Epithelial cell of esophagus (primary cell): ENCODE results near the gene ATP1B3.
A peak's percentile ranks its signal among the peaks of the same experiment; 100 is the strongest.
"Not testable (repeated sequence)": the region's sequence is repeated elsewhere in the genome, so short reads cannot be mapped to it uniquely, and the experiment has no call there.

Experiments used
- DNase-seq: peaks from one replicate; pipeline ENCODE4 v3.0.0; 2010; ENCODE audit warnings: low read depth
- H3K4me3 ChIP-seq: 2 replicates; pipeline ENCODE4 v1.5.1; 2011; ENCODE audit warnings: mild to moderate bottlenecking, low read length, control low read depth
- CTCF ChIP-seq: IDR thresholded peaks from 2 replicates; pipeline ENCODE4 v1.5.1; 2011; ENCODE audit warnings: low read depth, mild to moderate bottlenecking, low read length, control low read depth, inconsistent platforms; ENCODE audit not compliant: insufficient read depth; ENCODE audit errors: missing control alignments

The ATP1B3 gene

DNA sequence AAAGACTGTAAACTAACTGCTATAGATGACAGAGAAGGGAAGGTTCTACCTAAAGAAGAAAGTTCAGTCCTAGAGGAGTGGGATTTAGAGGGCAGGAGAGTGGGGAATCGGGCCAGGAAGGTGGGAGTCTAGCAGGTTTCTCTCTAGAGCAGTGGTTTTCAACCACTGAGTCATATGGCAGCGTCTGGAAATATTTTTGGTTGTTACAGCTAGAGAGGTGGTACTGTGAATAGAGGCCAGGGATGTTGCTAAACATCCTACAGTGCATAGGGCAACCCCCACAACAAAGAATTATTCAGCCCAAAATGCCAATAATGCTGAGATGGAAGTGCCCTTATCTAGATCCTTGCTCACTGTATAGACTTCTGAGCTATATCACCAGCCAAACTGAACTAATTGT lies 28.7 kb downstream of the ATP1B3 start:
- no peak for DNase-seq
- no peak overlapping the region for H3K4me3 ChIP-seq
- no peak for TF ChIP-seq CTCF

DNA sequence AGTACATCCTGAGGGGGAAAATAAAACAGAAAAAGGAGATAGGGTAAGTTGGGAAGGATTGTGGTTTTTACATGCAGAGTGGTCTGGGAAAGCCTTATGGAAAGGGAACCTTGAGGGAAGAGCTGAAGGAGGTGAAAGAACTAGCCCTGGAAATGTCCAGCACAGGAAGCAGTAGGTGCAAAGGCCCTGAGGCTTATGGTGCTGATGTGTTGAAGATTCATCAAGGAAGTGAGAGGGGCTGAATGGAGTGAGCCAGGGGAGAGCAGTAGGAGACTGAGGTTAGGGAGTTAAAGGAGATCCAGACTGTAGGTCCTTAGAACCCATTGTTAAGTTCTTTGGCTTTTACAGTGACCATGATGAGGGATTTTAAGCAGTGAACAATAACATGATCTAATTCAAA lies 33.0 kb downstream of the ATP1B3 start:
- no peak for DNase-seq
- H3K4me3 ChIP-seq = no peak overlapping the region
- no peak for TF ChIP-seq CTCF

DNA sequence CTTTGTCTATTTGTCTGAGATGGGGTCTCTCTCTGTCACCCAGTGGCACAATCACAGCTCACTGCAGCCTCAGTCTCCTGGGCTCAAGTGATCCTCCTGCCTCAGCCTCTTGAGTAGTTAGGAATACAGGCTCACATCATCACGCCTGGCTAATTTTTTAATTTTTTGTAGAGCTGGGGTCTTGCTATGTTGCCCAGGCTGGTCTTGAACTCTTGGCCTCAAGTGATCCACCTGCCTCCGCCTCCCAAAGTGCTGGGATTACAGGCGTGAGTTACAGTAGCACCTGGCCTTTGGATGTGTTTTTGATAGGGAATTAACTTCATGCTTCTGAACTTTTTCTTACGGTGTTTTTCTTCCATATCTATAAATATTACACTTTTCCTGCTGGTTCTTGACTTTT lies 33.5 kb downstream of the ATP1B3 start:
- not testable (repeated sequence) for DNase-seq

GRCh38 chr3:141913150-141913811 lies 36.8 kb downstream of the ATP1B3 start:
- TF ChIP-seq CTCF = peak; percentile 69
- no peak overlapping the region for H3K4me3 ChIP-seq
- DNase-seq = peak; percentile 69

More for the DNA sequence above, 33.5 kb downstream of the ATP1B3 start:
- H3K4me3 ChIP-seq = not testable (repeated sequence)

DNA sequence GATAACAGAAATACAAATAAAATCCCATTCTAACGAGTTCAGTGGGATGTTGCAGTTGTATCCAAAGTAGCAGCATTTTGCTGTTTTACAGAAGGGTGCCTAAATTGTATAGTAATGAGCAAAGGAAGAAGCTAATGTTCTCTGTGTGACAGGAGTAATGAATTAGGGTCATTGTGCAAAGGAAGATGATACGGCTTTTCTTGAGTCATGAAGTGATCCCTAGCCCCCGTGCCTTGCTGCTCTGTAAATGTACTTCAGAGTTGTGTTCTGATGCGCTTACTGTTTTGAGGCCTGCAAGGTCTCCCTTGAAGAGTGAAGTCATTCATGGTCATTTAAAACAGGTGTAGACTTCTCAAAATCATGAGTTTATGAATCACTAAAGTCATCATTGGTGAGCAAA lies 37.9 kb downstream of the ATP1B3 start:
- no peak for TF ChIP-seq CTCF
- no peak overlapping the region for H3K4me3 ChIP-seq
- DNase-seq = no peak

GRCh38 chr3:141915016-141915415 lies 38.6 kb downstream of the ATP1B3 start:
- no peak overlapping the region for H3K4me3 ChIP-seq
- no peak for TF ChIP-seq CTCF
- no peak for DNase-seq

GRCh38 chr3:141915766-141916165 lies 39.3 kb downstream of the ATP1B3 start:
- no peak for TF ChIP-seq CTCF
- no peak overlapping the region for H3K4me3 ChIP-seq
- no peak for DNase-seq
